Mammary epithelial cell (primary cell): ENCODE measurements around the gene ZNF609.

Experiments
- CTCF ChIP-seq, 2 donors: IDR thresholded peaks in 1 of 2; conservative IDR thresholded peaks in 1 of 2; 2 replicates each; pipeline ENCODE4 v1.5.1; 2011 to 2012; ENCODE audit warnings: inconsistent platforms in 2 of 2, low read length in 2 of 2, mild to moderate bottlenecking in 2 of 2, control low read depth in 1 of 2, low read depth in 1 of 2; ENCODE audit not compliant: insufficient read depth in 1 of 2; ENCODE audit errors: extremely low read depth in 1 of 2
- EZH2 ChIP-seq: IDR thresholded peaks from 2 replicates; pipeline ENCODE4 v1.6.1; 2012; ENCODE audit warnings: low read length, inconsistent platforms, borderline replicate concordance

GRCh38 chr15:64701051-64701450 lies 240.7 kb downstream of the ZNF609 start:
- no peak for TF ChIP-seq CTCF (conservative IDR thresholded peaks at IDR 0.05 in 1 of 2, IDR thresholded peaks at IDR 0.05 in 1 of 2; ENCODE audit: extremely low read depth in 1 of 2, insufficient read depth in 1 of 2, low read depth in 1 of 2, low read length in 2 of 2)
- TF ChIP-seq EZH2, result no peak
